Pulmonary artery endothelial cell (primary cell): ENCODE data around the gene B3GALT6. TPM values are rescaled to one million over a fixed set of nuclear protein-coding genes. Genes with fewer than 3 reads are reported as not detected.
A peak's percentile ranks its signal among the peaks of the same experiment; 100 is the strongest.

ENCODE experiments used
- DNase-seq: peaks from one replicate; pipeline ENCODE4 v3.0.0-alpha.2; 2011; ENCODE audit warnings: low read depth, low spot score
- total RNA-seq: library from RNA; depleted of rRNA; stranded (reverse); fragments of >200 nt; gene quantifications from 2 replicates; pipeline ENCODE4 v1.2.3, GENCODE V29; 2014

Gene B3GALT6
- total RNA-seq, 1 donor from 2014 or later: 31.5 TPM

DNA sequence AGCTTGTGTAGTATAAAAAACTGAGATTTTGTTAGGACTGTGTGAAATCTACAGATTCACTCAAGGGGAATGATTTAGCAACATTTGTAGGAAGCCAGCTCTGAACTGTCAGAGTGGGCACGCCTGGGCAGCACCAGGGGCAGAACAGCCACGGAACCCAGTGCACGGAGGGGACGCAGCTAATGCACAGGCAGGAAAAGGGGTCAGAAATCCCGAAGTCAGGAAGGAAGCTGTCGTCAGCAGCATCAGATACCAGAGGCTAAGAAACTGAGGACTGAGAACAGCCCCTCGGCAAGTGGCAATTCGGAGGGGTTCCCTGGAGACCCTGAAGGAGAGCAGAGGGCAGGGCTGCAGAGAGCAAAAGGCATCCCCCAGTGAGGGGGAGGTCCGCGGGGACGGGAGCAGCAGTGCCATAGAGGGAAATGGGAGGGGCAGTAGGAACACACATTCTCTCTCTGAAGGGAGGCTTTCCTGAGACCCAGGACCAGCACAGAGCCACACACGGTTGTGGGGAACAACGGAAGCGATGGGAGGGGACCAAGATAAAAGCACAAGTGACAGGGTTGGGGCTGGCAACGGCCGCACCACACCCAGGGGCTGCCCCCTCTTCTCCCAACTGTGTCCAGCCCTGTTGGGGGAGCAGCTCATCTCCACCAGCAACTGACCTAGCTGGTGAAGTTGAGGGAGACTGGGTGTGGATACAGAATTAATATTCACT is 29.0 kb downstream of the B3GALT6 start:
- DNase-seq: no peak

DNA sequence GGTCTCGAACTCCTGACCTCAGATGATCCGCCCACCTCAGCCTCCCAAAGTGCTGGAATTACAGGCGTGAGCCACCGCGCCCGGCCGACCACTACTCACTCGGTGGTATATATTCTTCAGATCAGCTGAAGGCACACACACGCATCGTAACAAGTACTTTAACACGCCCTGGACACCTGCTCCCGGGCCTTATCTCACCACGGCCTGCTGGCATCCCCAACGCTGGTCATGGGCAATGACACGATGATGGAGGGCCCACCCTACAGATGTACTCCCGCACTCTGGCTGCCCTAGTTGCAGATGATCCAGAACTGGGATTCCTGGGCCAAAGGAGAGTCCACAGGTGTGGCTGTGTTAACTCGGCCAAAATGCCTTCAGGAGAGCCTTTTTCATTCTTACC is 30.0 kb downstream of the B3GALT6 start:
- DNase-seq: no peak

GRCh38 chr1:1262758-1263157 is 30.7 kb downstream of the B3GALT6 start:
- DNase-seq: no peak

DNA sequence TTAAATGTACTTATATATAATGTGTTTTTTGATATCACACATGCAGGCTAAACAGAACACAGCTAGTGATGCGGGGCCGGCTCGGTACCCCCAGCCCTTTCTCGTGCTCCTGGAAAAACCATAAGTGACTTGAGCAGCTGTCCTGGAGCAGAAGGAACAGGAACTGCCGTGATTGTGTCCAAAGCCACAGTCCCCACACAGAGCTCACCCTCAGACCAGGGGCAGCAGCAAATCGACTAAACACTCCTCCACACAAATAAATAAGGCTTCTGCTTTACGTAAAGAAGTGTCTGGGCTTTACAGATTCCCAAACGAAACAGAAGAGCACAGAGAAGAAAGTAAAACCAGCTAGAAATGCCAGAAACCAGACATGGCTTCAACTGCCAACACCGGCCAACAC is 32.0 kb downstream of the B3GALT6 start:
- no peak for DNase-seq

DNA sequence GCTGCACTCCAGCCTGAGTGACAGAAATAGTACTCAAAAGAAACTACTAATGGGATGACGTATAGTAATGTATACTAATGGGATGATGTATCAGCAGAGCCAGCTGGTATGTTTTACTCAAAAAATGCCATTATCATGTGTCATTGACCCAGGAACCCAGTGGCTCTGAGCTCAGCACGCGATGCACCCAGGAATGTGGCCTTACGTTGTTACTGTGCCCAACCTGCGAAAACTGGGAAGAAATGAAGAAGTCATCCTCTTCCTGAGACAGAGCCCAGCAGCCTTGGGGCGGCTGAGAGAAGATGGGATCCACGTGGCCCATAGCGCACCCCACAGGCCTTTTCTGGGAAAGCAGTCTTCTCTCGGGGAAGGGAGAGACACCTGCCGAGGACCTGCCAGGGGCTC is 32.8 kb downstream of the B3GALT6 start:
- DNase-seq: no peak

- DNase-seq: no peak
These were observed 35.6 kb downstream of the B3GALT6 start for GRCh38 chr1:1267488-1268283.

GRCh38 chr1:1268284-1268682 is 36.2 kb downstream of the B3GALT6 start:
- no peak for DNase-seq

DNA sequence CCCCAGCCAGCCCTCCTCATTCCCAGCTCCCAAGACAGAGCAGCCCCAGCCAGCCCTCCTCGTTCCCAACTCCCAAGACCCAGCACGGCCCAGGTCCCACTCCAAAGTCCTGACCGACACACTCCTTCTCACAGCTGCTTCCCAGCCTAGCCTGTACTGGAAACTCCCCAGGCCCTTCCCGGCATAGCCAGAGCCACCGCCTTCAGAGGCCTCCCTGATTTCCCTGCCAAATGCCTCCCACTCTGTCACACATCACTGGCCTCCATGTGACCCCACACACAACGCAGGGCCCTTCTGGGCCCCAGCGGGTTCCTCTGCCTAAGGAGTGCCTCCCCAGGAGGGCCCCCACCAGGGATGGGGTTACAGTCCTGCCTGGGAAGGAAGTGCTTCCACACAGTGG is 38.8 kb downstream of the B3GALT6 start:
- no peak for DNase-seq

DNA sequence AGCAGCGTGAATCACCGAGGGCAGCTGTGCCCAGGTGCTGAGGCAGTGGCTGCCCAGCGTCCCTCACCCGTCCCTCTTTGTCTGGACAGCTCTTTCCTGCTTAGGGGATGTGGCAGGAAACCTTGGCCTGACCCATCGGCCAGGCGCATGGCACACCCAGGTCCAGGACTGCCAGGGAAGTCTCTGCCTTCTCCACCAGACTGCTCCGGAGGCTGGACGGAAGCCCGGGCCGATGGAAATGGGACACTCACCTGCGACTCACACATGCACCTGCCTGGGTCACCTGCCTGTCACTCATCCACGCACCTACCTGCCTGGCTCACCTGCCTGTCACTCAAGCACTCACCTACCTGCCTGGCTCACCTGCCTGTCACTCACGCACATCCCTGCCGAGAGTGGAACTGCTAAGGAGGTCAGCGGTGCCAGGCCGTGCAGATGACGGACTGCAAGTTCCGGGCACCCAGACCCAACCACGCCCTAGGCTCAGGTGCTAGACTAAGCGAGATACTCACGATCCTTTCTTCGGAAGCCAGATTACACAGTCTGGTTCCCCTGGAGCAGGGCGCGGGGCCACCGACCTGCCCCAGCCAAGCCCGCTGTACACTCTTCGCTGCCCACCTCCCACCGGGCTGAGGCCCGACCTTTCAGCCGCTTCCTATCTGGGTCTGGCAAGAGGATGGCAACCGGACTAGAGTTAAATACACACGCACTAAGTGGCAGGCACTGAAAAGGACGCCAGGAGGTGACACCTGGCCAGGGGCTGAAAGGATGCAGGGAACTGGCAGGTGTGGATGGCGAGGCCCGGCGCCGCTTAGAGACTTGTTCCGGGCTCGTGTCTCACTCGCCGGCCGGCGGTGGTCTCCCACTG is 40.5 kb downstream of the B3GALT6 start:
- DNase-seq: no peak

DNA sequence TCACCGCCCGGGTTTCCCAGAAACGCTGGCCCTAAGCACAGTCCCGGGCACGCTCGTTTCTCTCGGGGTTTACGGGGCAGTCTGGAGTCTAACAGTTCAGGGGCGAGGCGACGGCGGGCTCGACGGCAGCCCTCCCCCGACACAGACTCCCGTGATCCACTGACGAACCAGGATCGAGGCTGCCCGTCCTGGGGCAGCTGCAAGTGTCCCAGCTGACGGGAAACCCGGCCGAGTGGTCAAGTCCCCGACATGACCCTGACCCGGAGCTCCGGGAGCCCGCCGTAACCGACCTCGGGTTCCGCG is 41.1 kb downstream of the B3GALT6 start:
- DNase-seq: no peak

DNA sequence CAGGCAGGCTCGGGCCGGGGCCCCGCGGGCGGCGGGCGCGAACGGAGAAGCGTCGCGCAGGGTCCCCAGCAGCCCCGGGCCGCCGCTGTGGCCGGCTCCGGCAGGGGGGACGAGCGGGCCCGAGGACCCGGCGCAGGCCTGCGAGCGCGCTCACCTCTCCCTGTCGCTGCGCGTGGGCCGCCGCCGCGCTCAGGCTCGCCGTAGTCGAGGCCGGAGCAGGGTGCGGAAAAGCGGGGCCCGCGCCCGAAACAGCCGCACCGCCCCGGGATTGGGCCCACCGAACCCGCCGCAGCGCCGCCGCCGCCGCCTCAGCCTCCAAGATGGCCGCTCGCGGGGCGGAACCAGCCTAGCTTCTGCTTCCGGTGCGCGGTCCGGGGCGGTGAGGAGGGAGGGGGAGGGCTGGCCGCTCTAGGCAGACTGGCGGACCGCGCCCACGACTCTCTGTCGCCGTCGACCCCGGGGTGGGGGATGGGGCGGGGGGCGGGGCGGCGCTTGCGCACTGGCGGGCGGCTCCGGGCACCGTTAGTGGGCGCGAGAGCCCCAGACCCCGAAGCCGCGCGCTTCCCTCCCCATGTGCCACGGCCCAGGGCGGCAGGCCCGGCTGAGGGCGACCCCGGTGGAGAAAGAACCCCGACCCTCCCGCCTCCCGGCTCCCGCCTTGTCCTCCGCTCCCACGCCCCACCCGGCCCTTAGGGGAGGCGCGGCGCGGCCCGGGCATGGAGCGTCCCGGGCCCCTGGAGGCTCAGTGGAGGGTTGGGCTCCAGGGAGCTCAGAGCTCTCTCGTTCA is 41.7 kb downstream of the B3GALT6 start, which contains the start of gene UBE2J2:
TSS of gene UBE2J2 (minus strand) at position 343 of the 787 bp plus-strand sequence. CDS start 5,862 bp downstream, outside the sequence.
- peak; percentile 76 for DNase-seq

- DNase-seq: no peak
These were observed 42.4 kb downstream of the B3GALT6 start for GRCh38 chr1:1274299-1274930.

- no peak for DNase-seq
These were observed 42.9 kb downstream of the B3GALT6 start for GRCh38 chr1:1274931-1275431.

DNA sequence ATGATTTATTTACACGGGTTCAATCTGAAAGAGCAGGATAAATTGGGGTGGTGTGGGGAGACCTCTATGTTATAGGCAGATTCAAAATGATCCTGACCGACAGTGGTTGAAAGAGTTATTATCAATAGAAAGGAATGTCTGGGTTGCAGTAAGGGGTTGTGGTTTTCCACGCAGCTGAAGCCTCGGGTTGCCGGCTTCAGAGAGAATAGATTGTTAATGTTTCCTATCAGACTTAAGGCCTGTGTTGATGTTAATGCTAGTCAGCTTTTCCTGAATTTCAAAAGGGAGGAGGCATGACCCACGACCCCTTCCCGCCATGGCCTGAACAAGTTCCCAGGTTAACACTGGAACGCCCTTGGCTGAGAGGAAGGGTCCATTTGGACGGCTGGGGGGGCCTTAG is 43.8 kb downstream of the B3GALT6 start:
- no peak for DNase-seq

DNA sequence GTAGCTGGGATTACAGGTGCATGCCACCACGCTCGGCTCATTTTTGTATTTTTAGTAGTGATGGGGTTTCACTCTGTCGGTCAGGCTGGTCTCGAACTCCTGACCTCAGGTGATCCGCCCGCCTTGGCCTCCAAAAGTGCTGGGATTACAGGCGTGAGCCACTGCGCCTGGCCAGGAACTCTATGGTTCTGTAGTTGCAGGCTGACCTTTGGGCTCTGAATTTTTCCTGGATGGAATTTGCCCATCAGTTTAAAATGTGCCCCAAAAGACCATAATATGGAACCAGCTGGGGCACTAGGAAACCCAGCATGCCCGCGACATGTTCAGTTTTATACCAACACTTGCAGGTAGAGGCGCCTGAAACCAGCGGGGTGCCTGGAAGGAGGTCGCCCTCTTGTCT is 46.6 kb downstream of the B3GALT6 start:
- DNase-seq: no peak

DNA sequence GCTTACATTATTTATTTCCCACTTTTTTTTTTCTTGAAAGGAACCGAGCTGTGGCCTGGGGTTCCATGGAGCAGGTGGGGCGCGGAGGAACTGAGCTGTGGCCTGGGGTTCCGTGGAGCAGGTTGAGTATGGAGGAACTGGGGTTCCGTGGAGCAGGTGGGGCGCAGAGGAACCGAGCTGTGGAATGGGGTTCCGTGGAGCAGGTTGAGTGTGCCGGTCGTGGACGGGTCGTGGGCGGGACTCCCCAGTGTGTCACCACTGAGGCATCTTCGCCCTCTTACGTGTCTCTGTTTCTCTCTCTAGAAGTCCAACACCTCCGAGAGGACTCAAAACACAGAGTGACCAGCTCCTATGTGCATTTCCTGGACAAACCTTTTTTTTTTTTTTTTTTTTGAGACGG is 47.0 kb downstream of the B3GALT6 start:
- DNase-seq: no peak

- DNase-seq: no peak
These were observed 48.9 kb downstream of the B3GALT6 start for GRCh38 chr1:1280782-1281481.

DNA sequence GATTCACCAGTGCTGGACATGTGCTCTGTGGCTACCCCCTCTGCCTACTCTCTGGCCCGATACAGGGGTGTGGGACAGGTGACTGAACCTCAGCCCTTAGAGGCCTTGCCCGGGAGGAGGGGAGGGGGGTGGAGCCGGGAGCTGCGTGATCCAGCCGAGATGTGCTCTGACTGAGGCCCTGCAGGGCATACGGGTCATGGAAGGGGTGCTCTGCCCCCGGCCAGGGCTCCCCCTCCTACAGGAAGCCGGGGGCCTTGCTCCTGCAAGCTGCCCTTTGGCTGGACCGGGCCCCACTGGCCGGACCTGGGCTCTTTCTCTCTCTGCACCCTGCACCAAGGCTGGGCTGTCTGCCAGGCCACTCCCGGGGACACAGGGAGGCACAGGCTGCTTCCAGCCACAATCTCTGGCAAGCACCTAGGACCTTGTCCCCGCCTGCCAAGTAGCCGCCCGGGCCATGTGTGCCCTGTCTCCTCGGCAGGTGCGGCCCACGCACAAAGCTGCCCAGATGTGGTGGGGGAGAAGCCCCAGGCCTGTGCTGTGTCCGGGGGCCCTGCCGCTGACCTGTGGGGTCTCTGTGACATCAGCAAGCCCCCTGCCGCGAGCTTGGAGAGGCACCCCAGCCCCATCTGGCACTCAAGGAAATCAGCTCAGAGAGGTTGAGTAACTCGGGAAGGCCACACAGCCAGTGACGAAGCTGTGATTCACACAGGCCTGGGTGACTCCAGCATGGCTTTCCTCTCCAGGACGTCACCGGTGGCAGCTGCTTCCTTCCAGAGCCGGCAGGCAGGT is 49.7 kb downstream of the B3GALT6 start:
- DNase-seq: peak; percentile 33

- DNase-seq: no peak
These were observed 51.0 kb downstream of the B3GALT6 start for GRCh38 chr1:1282998-1283397.
